Thymus (tissue), 11 donors: ENCODE data around the gene ANXA9. TPM values are rescaled to one million over a fixed set of nuclear protein-coding genes. Genes with fewer than 3 reads are reported as not detected.
A peak's percentile ranks its signal among the peaks of the same experiment; 100 is the strongest.

Experiments used
- DNase-seq, 9 donors: peaks; one replicate each; pipeline ENCODE4 v3.0.0-alpha.2; 2013; ENCODE audit warnings: low spot score in 9 of 9, low read depth in 6 of 9, missing footprints in 1 of 9
- H3K27ac ChIP-seq, 2 donors: one replicate each; pipeline ENCODE4 v1.5.1; 2013; ENCODE audit warnings: control low read depth in 1 of 2, low read depth in 1 of 2, low read length in 1 of 2, mild to moderate bottlenecking in 1 of 2, moderate library complexity in 1 of 2
- H3K27me3 ChIP-seq, 2 donors: one replicate each; pipeline ENCODE4 v1.5.1; 2013; ENCODE audit warnings: low read length in 1 of 2; ENCODE audit not compliant: control insufficient read depth in 2 of 2, insufficient read depth in 1 of 2
- H3K36me3 ChIP-seq, 2 donors: one replicate each; pipeline ENCODE4 v1.5.1; 2013; ENCODE audit warnings: low read length in 1 of 2, mild to moderate bottlenecking in 1 of 2, moderate library complexity in 1 of 2; ENCODE audit not compliant: control insufficient read depth in 2 of 2, insufficient read depth in 2 of 2
- H3K4me1 ChIP-seq, 2 donors: one replicate each; pipeline ENCODE4 v1.5.1; 2013; ENCODE audit warnings: low read length in 2 of 2; ENCODE audit not compliant: control insufficient read depth in 2 of 2, insufficient read depth in 2 of 2
- H3K4me3 ChIP-seq, 2 donors: one replicate each; pipeline ENCODE4 v1.5.1; 2013; ENCODE audit warnings: low read length in 2 of 2, control low read depth in 1 of 2, mild to moderate bottlenecking in 1 of 2
- H3K9me3 ChIP-seq, 2 donors: one replicate each; pipeline ENCODE4 v1.5.1; 2013; ENCODE audit warnings: low read length in 1 of 2, mild to moderate bottlenecking in 1 of 2; ENCODE audit not compliant: control insufficient read depth in 2 of 2, insufficient read depth in 1 of 2
- WGBS: extraction: QIAGEN DNeasy Blood & Tissue Kit; methylation state at CpG from one replicate; pipeline ENCODE4 v1.1.7; 2013; 5-methylcytosine and 5-hydroxymethylcytosine counted together
- polyA plus RNA-seq: library from polyadenylated mRNA; stranded (reverse); fragments of 200-250 nt; gene quantifications from one replicate; pipeline ENCODE4 v1.2.3, GENCODE V29; 2013
- total RNA-seq: library from RNA; stranded (reverse); fragments of 120-200 nt; gene quantifications from one replicate; pipeline ENCODE4 v1.2.4, GENCODE V29; 2013
- donor health status: healthy.

ANXA9 gene
- total and polyA plus RNA-seq, 2 donors, result 0.14 to 2.1 TPM

DNA sequence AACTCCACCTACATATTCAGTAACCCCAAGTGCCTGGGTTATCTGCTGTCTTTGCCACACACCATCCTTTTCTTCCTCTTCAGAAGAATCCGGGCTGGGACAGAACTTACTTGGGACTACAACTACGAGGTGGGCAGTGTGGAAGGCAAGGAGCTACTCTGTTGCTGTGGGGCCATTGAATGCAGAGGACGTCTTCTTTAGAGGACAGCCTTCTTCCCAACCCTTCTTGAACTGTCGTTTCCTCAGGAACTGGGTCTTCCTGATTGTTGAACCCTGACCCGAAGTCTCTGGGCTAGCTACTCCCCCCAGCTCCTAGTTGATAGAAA lies 18.0 kb upstream of the ANXA9 start:
- Histone ChIP-seq H3K4me3 (no peak overlapping the region), H3K27ac (no peak overlapping the region), H3K36me3 (peaks cover 86 to 94% of the 10 kb centered on the region in 2 donors), H3K27me3 (no peaks in the 10 kb centered on the region), H3K4me1 (no peaks in the 10 kb centered on the region), H3K9me3 (no peaks in the 10 kb centered on the region)
- 97% methylated on average over 5 of the region's 5 CpGs for WGBS
- DNase-seq, result no peak

DNA sequence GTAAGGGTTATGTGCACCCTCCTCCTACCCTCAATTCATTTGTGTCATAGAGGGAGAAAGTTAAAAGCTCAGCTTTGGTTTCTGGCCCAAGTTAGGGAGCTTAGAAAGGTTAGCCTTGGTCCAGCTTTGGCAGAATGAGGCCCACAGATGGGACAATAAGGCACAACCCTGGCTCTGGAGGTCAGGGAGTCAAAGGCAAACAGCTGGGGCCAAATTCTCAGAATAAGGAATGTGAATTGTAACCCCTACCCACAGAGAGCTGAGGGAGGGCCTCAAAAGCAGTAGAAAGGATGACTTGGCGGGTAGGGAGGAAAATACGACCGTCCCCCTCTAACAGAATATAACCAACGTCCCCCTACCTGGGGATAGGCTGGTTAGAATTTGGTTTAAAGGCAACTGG lies 16.5 kb upstream of the ANXA9 start:
- Histone ChIP-seq H3K27me3 (no peaks in the 10 kb centered on the region), H3K36me3 (peaks cover 72 to 82% of the 10 kb centered on the region in 2 donors), H3K9me3 (no peaks in the 10 kb centered on the region), H3K4me3 (no peak overlapping the region), H3K4me1 (no peaks in the 10 kb centered on the region), H3K27ac (no peak overlapping the region)
- WGBS, result 96% methylated on average over 4 of the region's 4 CpGs
- no peak for DNase-seq

DNA sequence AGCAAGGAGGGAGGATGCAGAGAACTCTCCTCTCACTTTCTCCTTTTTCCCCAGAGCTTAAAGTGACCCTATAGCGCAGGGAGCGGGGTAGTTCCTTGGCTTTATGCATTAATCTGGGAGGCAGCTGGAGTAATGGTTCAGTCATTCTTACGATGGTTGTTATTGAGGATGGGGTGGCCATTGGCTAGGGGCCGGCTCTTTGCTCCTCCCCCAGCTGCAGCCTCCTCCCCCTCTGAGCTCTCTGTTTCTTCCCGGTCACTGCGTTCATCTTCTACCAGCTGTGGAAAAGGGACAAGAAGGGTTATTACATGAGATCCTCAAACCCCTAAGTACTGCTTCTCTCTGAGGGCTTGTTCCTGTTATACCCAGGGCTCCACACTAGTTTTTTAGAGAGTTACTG lies 16.1 kb upstream of the ANXA9 start:
- H3K4me3 ChIP-seq, result no peak overlapping the region
- WGBS, result 97% methylated on average over 6 of the region's 6 CpGs
- no peak for DNase-seq
- no peaks in the 10 kb centered on the region for H3K4me1 ChIP-seq
- H3K27ac ChIP-seq, result no peak overlapping the region
- H3K36me3 ChIP-seq, result peaks cover 68 to 80% of the 10 kb centered on the region in 2 donors
- H3K9me3 ChIP-seq, result peaks cover 0 to under 1% of the 10 kb centered on the region in 2 donors
- H3K27me3 ChIP-seq, result no peaks in the 10 kb centered on the region

DNA sequence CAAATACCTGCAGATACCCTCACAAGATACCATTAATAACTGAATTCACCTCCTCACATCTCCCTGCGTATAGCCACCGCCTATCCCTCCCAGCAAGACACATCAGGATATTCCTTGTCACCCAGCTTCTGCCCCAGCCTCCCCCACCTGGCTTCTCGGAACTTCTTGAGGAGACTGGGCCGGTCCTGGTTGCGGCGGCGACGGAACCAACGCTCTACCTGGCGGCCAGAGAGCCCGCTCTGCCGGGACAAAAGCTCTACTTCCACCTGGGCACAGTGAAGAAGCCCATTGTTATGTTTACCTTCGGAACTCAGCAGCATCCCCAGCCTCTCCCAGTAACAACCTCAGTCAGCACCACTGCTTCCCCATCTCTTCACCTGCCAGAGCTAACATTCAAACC lies 14.2 kb upstream of the ANXA9 start:
- Histone ChIP-seq H3K9me3 (peaks cover 0 to 8% of the 10 kb centered on the region in 2 donors), H3K27me3 (no peaks in the 10 kb centered on the region), H3K27ac (no peak overlapping the region), H3K4me3 (no peak overlapping the region), H3K4me1 (peaks cover 9 to 14% of the 10 kb centered on the region in 2 donors), H3K36me3 (peaks cover 56 to 71% of the 10 kb centered on the region in 2 donors)
- WGBS, result 98% methylated on average over 13 of the region's 13 CpGs
- no peak for DNase-seq

DNA sequence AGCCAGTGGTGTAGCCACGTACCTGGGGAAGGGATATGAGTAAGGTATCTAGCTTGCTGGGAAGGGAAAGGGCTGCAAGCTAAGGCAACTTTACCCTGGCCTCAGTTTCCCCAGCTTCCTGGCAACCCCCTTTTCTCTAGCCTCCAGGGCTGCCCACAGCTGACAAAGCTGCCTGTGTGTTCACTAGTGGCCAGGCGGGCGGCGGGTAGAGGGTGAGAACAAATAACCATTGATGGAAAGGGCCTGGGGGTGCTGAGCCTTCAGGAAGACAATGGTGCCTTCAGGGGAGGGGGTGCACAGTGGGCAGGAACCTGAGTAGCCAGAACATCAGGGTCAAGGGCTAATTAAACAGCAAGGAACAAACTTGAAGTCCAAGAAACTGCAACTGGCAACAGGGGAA lies 13.6 kb upstream of the ANXA9 start:
- Histone ChIP-seq H3K27ac (no peak overlapping the region), H3K9me3 (peaks cover 0 to 8% of the 10 kb centered on the region in 2 donors), H3K4me1 (peaks cover 15 to 20% of the 10 kb centered on the region in 2 donors), H3K4me3 (no peak overlapping the region), H3K36me3 (peaks cover 53 to 65% of the 10 kb centered on the region in 2 donors), H3K27me3 (no peaks in the 10 kb centered on the region)
- 99% methylated on average over 4 of the region's 4 CpGs for WGBS
- no peak for DNase-seq

- DNase-seq, result no peak
- Histone ChIP-seq H3K27me3 (no peaks in the 10 kb centered on the region), H3K9me3 (peaks cover 0 to 8% of the 10 kb centered on the region in 2 donors), H3K4me3 (no peak overlapping the region), H3K4me1 (peaks cover 16 to 24% of the 10 kb centered on the region in 2 donors), H3K27ac (no peak overlapping the region), H3K36me3 (peaks cover 42 to 54% of the 10 kb centered on the region in 2 donors)
- WGBS, result 95% methylated on average over 3 of the region's 3 CpGs
Measured at GRCh38 chr1:150969626-150970025, 12.5 kb upstream of the ANXA9 start.

- peaks cover 0 to 8% of the 10 kb centered on the region in 2 donors for H3K9me3 ChIP-seq
- no peak for DNase-seq
Measured at GRCh38 chr1:150970808-150971582, 11.1 kb upstream of the ANXA9 start.

DNA sequence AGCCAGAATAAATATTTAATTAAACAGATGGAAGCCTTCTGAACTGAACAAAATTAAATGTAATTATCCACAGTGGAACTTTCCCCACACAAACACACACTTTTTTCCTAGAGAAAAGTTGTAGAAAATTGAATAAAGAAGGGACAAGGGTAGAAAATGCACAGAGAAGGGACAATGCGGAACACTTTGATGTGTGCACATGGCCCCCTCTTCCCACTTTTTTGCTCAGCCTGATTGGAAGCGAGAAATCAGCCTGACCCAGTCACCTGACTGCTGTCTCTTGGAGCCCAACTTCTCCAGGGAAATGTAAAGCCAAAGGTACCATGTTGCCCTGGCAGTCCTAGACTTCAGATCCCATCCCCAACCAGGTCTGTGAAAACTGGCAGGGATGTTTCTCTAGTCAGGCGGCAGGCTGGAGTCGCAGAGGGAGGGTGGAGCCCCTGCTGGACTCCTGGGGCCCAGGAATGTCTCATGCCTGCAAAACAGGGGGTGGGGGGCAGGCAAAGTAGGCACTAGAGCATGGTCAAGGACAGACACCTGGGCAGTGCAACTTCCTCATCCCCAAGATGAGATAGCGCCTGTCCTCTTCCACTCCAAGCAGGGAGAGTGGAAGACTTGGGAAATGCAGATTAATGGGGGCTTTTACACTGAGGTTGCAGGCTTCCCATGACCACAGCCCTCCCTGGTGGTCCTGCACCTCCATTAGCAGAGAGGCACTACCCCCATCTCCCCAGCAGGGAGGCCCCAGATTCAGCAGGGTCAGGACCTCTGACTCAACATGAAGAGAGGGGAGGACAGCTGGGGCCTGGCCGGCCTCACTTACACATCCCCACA lies 10.3 kb upstream of the ANXA9 start:
- DNase-seq, result no peak
- H3K27me3 ChIP-seq, result peaks cover 0 to 2% of the 10 kb centered on the region in 2 donors
- H3K4me3 ChIP-seq, result no peak overlapping the region
- peaks cover 25 to 32% of the 10 kb centered on the region in 2 donors for H3K36me3 ChIP-seq
- 95% methylated on average over 6 of the region's 6 CpGs for WGBS
- peaks cover 16 to 35% of the 10 kb centered on the region in 2 donors for H3K4me1 ChIP-seq
- peak overlapping the region in 1 of 2 donors; percentile 9 for H3K27ac ChIP-seq
- peaks cover 0 to 8% of the 10 kb centered on the region in 2 donors for H3K9me3 ChIP-seq

More at GRCh38 chr1:150970808-150971582, 11.1 kb upstream of the ANXA9 start:
- H3K4me1 ChIP-seq, result peaks cover 16 to 27% of the 10 kb centered on the region in 2 donors
- 95% methylated on average over 11 of the region's 11 CpGs for WGBS
- H3K27me3 ChIP-seq, result peaks cover 0 to 2% of the 10 kb centered on the region in 2 donors
- H3K36me3 ChIP-seq, result peaks cover 33 to 40% of the 10 kb centered on the region in 2 donors
- H3K4me3 ChIP-seq, result no peak overlapping the region
- peak overlapping the region in 1 of 2 donors; percentile 2 for H3K27ac ChIP-seq

- Histone ChIP-seq H3K4me3 (no peak overlapping the region), H3K9me3 (peaks cover 0 to 8% of the 10 kb centered on the region in 2 donors), H3K27ac (no peak overlapping the region), H3K36me3 (peaks cover 18 to 26% of the 10 kb centered on the region in 2 donors), H3K4me1 (peaks cover 23 to 42% of the 10 kb centered on the region in 2 donors), H3K27me3 (peaks cover 0 to 2% of the 10 kb centered on the region in 2 donors)
- WGBS, result 90% methylated on average over 4 of the region's 4 CpGs
- peak in 1 of 9 donors; percentile 15 for DNase-seq
Measured at GRCh38 chr1:150972417-150972940, 9.6 kb upstream of the ANXA9 start.
